ENCODE data around the gene SENP2. TPM values are rescaled to one million over a fixed set of nuclear protein-coding genes. Genes with fewer than 3 reads are reported as not detected.

Gene SENP2
- total RNA-seq, 1 experiment from 2014 or later: 36.1 TPM

DNA sequence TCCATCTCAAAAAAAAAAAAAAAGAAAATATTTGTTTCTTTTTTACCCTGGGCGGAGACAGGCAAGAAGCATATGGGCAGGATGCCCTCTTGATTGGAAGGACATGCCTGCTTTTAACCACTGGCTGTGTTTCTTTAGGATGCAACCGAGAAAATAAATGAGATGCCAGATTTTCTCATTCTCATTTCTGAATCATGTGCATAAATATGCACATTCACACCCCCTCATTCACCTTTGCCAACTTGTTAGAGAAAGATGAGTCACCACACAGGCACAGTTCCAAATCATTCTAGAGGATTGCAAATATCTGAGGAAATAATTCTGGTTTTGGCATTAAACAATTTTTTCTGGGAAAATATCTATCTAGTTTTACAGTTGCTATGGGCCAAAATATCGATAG, 37.0 kb upstream of the SENP2 start:
- H3K27me3 ChIP-seq (ENCODE audit: insufficient read depth, low read length): no peaks in the 10 kb centered on the region
- H3K9me3 ChIP-seq (ENCODE audit: control insufficient read depth in 1 of 2, insufficient read depth in 1 of 2, low read depth in 1 of 2, low read length in 2 of 2): no peaks in the 10 kb centered on the region
- no peaks in the 10 kb centered on the region for H3K79me2 ChIP-seq (ENCODE audit: insufficient read depth, low read length)
- ChIA-PET RAD21 (ENCODE audit: low non-redundant PET in 1 of 2, low total read pairs in 2 of 2, uncharacterized antibody in 2 of 2, unreplicated experiment in 2 of 2) (no interaction called here), POLR2A (no interaction called here), CTCF (no interaction called here)
- H3K9me2 ChIP-seq (ENCODE audit: insufficient read depth): no peaks in the 10 kb centered on the region
- H2AFZ ChIP-seq (ENCODE audit: low read depth, low read length, poor library complexity, severe bottlenecking): no peak overlapping the region
- H3K36me3 ChIP-seq (ENCODE audit: control insufficient read depth in 1 of 2, insufficient read depth in 2 of 2, low read length in 2 of 2): no peaks in the 10 kb centered on the region
- peak; percentile 84 for DNase-seq (ENCODE audit: low read depth, low spot score)
- peak overlapping the region in 1 of 2 experiments; percentile 34; a peak in 3 of 4 replicates for H3K4me3 ChIP-seq (replicated peaks in 1 of 2; ENCODE audit: low read depth in 1 of 2, low read length in 2 of 2)
- no TSS peak for BruUV-seq (replicated peaks)
- H3K4me2 ChIP-seq (ENCODE audit: low read length): peak overlapping the region; percentile 70
- intact Hi-C loops (cut with micrococcal nuclease): no loop called here
- H4K20me1 ChIP-seq (ENCODE audit: insufficient read depth): no peaks in the 10 kb centered on the region
- peak overlapping the region; percentile 49 for H3K27ac ChIP-seq (ENCODE audit: low read depth, low read length)
- H3K4me1 ChIP-seq (ENCODE audit: control insufficient read depth in 1 of 2, insufficient read depth in 2 of 2, low read length in 2 of 2): peaks cover 62 to 86% of the 10 kb centered on the region in 2 experiments
- ATAC-seq: peak; percentile 20; the same call in 1 of the 2 replicates
- H3K9ac ChIP-seq (ENCODE audit: low read length): peak overlapping the region; percentile 47
- TF ChIP-seq ZNF274 (IDR thresholded peaks at IDR 0.05; ENCODE audit: low read depth, low read length) (no peak), SP1 (IDR thresholded peaks at IDR 0.05; ENCODE audit: low read depth) (peak; percentile 80), JUND (IDR thresholded peaks at IDR 0.05) (peak; percentile 90), EGR1 (IDR thresholded peaks at IDR 0.05; ENCODE audit: low read depth) (peak; percentile 97), SRF (IDR thresholded peaks at IDR 0.05; ENCODE audit: low read depth) (0 out of 2 replicates have a peak, but pooled peaks have one; percentile 31), CBX3 (IDR thresholded peaks at IDR 0.05; ENCODE audit: low read depth) (peak; percentile 27; the same call in 1 of the 2 replicates), FOSL1 (IDR thresholded peaks at IDR 0.05; ENCODE audit: low read depth) (peak; percentile 94), RAD21 (IDR thresholded peaks at IDR 0.05; ENCODE audit: low read depth) (no peak), EZH2 (IDR thresholded peaks at IDR 0.05) (no peak), POLR2AphosphoS5 (IDR thresholded peaks at IDR 0.05; ENCODE audit: low read depth, low read length) (peak; percentile 52; the same call in 1 of the 2 replicates), POLR2A (IDR thresholded peaks at IDR 0.05; ENCODE audit: borderline replicate concordance, extremely low read depth, insufficient read depth, insufficient read length) (no peak), ELF1 (IDR thresholded peaks at IDR 0.05; ENCODE audit: borderline replicate concordance, low read depth) (no peak), CEBPB (IDR thresholded peaks at IDR 0.05; ENCODE audit: low read depth) (peak; percentile 79), EZH2phosphoT487 (IDR thresholded peaks at IDR 0.05; ENCODE audit: borderline replicate concordance) (no peak), YY1 (IDR thresholded peaks at IDR 0.05; ENCODE audit: extremely low read depth, insufficient replicate concordance, low read depth, low read length) (no peak), ZFX (IDR thresholded peaks at IDR 0.05) (no peak), TCF7L2 (IDR thresholded peaks at IDR 0.05; ENCODE audit: borderline replicate concordance, extremely low read depth, insufficient read depth, insufficient read length) (no peak)
- TF ChIP-seq, protein P1, sequence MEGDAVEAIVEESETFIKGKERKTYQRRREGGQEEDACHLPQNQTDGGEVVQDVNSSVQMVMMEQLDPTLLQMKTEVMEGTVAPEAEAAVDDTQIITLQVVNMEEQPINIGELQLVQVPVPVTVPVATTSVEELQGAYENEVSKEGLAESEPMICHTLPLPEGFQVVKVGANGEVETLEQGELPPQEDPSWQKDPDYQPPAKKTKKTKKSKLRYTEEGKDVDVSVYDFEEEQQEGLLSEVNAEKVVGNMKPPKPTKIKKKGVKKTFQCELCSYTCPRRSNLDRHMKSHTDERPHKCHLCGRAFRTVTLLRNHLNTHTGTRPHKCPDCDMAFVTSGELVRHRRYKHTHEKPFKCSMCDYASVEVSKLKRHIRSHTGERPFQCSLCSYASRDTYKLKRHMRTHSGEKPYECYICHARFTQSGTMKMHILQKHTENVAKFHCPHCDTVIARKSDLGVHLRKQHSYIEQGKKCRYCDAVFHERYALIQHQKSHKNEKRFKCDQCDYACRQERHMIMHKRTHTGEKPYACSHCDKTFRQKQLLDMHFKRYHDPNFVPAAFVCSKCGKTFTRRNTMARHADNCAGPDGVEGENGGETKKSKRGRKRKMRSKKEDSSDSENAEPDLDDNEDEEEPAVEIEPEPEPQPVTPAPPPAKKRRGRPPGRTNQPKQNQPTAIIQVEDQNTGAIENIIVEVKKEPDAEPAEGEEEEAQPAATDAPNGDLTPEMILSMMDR (IDR thresholded peaks at IDR 0.05 in 2 of 3, conservative IDR thresholded peaks at IDR 0.05 in 1 of 3; ENCODE audit: borderline replicate concordance in 1 of 3, insufficient read depth in 1 of 3, low read depth in 2 of 3, low read length in 2 of 3): no peak
- TF ChIP-seq, protein P2, sequence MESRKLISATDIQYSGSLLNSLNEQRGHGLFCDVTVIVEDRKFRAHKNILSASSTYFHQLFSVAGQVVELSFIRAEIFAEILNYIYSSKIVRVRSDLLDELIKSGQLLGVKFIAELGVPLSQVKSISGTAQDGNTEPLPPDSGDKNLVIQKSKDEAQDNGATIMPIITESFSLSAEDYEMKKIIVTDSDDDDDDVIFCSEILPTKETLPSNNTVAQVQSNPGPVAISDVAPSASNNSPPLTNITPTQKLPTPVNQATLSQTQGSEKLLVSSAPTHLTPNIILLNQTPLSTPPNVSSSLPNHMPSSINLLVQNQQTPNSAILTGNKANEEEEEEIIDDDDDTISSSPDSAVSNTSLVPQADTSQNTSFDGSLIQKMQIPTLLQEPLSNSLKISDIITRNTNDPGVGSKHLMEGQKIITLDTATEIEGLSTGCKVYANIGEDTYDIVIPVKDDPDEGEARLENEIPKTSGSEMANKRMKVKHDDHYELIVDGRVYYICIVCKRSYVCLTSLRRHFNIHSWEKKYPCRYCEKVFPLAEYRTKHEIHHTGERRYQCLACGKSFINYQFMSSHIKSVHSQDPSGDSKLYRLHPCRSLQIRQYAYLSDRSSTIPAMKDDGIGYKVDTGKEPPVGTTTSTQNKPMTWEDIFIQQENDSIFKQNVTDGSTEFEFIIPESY (IDR thresholded peaks at IDR 0.05; ENCODE audit: extremely low read depth, insufficient replicate concordance, low read length): no peak
- TF ChIP-seq, protein P3, sequence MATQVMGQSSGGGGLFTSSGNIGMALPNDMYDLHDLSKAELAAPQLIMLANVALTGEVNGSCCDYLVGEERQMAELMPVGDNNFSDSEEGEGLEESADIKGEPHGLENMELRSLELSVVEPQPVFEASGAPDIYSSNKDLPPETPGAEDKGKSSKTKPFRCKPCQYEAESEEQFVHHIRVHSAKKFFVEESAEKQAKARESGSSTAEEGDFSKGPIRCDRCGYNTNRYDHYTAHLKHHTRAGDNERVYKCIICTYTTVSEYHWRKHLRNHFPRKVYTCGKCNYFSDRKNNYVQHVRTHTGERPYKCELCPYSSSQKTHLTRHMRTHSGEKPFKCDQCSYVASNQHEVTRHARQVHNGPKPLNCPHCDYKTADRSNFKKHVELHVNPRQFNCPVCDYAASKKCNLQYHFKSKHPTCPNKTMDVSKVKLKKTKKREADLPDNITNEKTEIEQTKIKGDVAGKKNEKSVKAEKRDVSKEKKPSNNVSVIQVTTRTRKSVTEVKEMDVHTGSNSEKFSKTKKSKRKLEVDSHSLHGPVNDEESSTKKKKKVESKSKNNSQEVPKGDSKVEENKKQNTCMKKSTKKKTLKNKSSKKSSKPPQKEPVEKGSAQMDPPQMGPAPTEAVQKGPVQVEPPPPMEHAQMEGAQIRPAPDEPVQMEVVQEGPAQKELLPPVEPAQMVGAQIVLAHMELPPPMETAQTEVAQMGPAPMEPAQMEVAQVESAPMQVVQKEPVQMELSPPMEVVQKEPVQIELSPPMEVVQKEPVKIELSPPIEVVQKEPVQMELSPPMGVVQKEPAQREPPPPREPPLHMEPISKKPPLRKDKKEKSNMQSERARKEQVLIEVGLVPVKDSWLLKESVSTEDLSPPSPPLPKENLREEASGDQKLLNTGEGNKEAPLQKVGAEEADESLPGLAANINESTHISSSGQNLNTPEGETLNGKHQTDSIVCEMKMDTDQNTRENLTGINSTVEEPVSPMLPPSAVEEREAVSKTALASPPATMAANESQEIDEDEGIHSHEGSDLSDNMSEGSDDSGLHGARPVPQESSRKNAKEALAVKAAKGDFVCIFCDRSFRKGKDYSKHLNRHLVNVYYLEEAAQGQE (IDR thresholded peaks at IDR 0.05; ENCODE audit: low read depth): no peak
- TF ChIP-seq, protein P4, sequence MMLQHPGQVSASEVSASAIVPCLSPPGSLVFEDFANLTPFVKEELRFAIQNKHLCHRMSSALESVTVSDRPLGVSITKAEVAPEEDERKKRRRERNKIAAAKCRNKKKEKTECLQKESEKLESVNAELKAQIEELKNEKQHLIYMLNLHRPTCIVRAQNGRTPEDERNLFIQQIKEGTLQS (IDR thresholded peaks at IDR 0.05): no peak
- TF ChIP-seq, protein P5, sequence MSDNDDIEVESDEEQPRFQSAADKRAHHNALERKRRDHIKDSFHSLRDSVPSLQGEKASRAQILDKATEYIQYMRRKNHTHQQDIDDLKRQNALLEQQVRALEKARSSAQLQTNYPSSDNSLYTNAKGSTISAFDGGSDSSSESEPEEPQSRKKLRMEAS (IDR thresholded peaks at IDR 0.05): peak; percentile 44; the same call in 1 of the 2 replicates
